Right lobe of liver (tissue), 6 donors: Measurements from ENCODE around the gene ADARB2. TPM values are rescaled to one million over a fixed set of nuclear protein-coding genes. Genes with fewer than 3 reads are reported as not detected.

Experiments used
- ATAC-seq, 4 donors: fragments of 200-7000 bp; cut with Tn5 transposase; one replicate each; pipeline ENCODE4 v1.9.1; 2020; ENCODE audit warnings: mild to moderate bottlenecking in 4 of 4, moderate library complexity in 4 of 4
- DNase-seq, 3 donors: peaks; one replicate each; pipeline ENCODE4 v3.0.0-alpha.2; 2020
- H3K27ac ChIP-seq, 3 donors: fragments of 200-600 bp; one replicate each; pipeline ENCODE4 v1.8.0; 2022
- H3K27me3 ChIP-seq, 2 donors: fragments of 200-600 bp; one replicate each; pipeline ENCODE4 v1.8.0; 2022
- H3K36me3 ChIP-seq, 4 donors: fragments of 200-600 bp; sonication (generic) in 1 of 4; one replicate each; pipeline versions ENCODE4 v1.5.1 to v1.8.0; 2017 to 2022; ENCODE audit warnings: control low read depth in 1 of 4
- H3K4me1 ChIP-seq, 4 donors: fragments of 200-600 bp; sonication (generic) in 1 of 4; one replicate each; pipeline versions ENCODE4 v1.5.1 to v1.8.0; 2017 to 2022; ENCODE audit warnings: control low read depth in 1 of 4
- H3K4me3 ChIP-seq, 3 donors: fragments of 200-600 bp; one replicate each; pipeline ENCODE4 v1.8.0; 2022
- H3K9me3 ChIP-seq, 4 donors: fragments of 200-600 bp; sonication (generic) in 1 of 4; one replicate each; pipeline versions ENCODE4 v1.5.1 to v1.8.0; 2017 to 2022; ENCODE audit warnings: control low read depth in 1 of 4
- CTCF ChIP-seq, 4 donors: fragments of 200-600 bp in 3 of 4; fragments of 450-650 bp in 1 of 4; IDR thresholded peaks; one replicate each; pipeline versions ENCODE4 v1.5.1 to v1.8.0; 2016 to 2022; ENCODE audit warnings: antibody characterized with exemption in 4 of 4, mild to moderate bottlenecking in 2 of 4
- POLR2A ChIP-seq: fragments of 450-650 bp; IDR thresholded peaks from one replicate; pipeline ENCODE4 v1.6.1; 2017; ENCODE audit warnings: antibody characterized with exemption, mild to moderate bottlenecking
- WGBS: methylation state at CpG from one replicate; pipeline ENCODE4 v1.1.6; 2018; ENCODE audit warnings: low coverage, low lambda C conversion rate; ENCODE audit not compliant: insufficient coverage; ENCODE audit errors: missing lambda C conversion rate; 5-methylcytosine and 5-hydroxymethylcytosine counted together
- intact Hi-C, 2 donors: fragments of 100-400 bp; cut with DNase I; formaldehyde crosslinking; loops; one replicate each; pipeline versions ENCODE4 v1.11.2 to v1.14.1; 2022
- total RNA-seq, 6 experiments: library from RNA; depleted of rRNA in 2 of 6; stranded (reverse); fragments of >200 nt in 2 of 6; fragmentation: NEBNext Ultra II Directional in 3 of 6; extraction: Animal tissue kit (Norgen Biotek cat#: 25700) in 3 of 6; gene quantifications; one replicate each; pipeline versions ENCODE4 v1.1.0 to v1.2.4, GENCODE V29; 2016 to 2023
- donor health status: DM: no; HTN: yes; CAD: no.
- donor health status: DM: no; HTN: no; CAD: no.
- donor health status: DM: no; HTN: no; CAD: no.
- donor health status: DM: no; HTN: yes; CAD: no.
- donor health status: DM: no; HTN: yes; CAD: no.

Gene ADARB2
- total RNA-seq, 6 experiments from 2014 or later, result 0.07 to 0.68 (median 0.42) TPM

GRCh38 chr10:1595242-1595600, 142.1 kb downstream of the ADARB2 start:
- ATAC-seq, result no peak
- Histone ChIP-seq H3K27me3 (no peaks in the 10 kb centered on the region), H3K9me3 (no peaks in the 10 kb centered on the region), H3K27ac (no peak overlapping the region), H3K36me3 (no peaks in the 10 kb centered on the region), H3K4me1 (no peaks in the 10 kb centered on the region), H3K4me3 (no peak overlapping the region)
- no peak for TF ChIP-seq CTCF (IDR thresholded peaks at IDR 0.05)
- no peak for TF ChIP-seq POLR2A
- DNase-seq, result no peak
- intact Hi-C loops, result no loop called here
- 41% methylated on average over 4 of the region's 6 CpGs for WGBS

- H3K4me3 ChIP-seq, result no peak overlapping the region
- DNase-seq (peak in 1 of 3 donors; percentile 21), ATAC-seq (no peak)
- WGBS, result 45% methylated on average over 12 of the region's 20 CpGs
- no peaks in the 10 kb centered on the region for H3K27me3 ChIP-seq
- intact Hi-C loops, result no loop called here
- H3K9me3 ChIP-seq, result no peaks in the 10 kb centered on the region
- H3K36me3 ChIP-seq, result no peaks in the 10 kb centered on the region
- TF ChIP-seq POLR2A, result no peak
- H3K4me1 ChIP-seq, result no peaks in the 10 kb centered on the region
- no peak overlapping the region for H3K27ac ChIP-seq
These were observed 142.7 kb downstream of the ADARB2 start for GRCh38 chr10:1594372-1595241.

DNA sequence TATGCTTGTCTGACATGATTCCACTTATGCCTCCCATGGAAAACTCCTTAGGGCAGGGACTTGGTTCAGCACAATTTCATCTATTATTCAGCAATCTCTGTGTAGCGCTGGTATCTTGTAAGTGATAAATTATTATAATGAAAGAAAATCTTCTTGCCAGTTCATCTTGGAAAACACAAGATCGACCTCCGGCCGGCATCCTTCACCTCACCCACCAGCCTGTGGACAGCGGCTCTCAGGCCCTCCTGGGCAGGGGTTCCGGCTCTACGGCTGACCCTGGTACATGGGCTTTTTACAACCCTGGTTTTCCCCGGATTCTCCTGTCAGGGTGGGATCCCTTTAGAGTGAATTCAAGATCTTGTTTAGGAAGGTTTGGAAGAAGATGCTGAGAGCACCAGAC, 145.6 kb downstream of the ADARB2 start:
- no peaks in the 10 kb centered on the region for H3K4me1 ChIP-seq
- H3K27ac ChIP-seq, result no peak overlapping the region
- TF ChIP-seq CTCF (IDR thresholded peaks at IDR 0.05) (no peak), POLR2A (no peak)
- 78% methylated on average over 8 of the region's 8 CpGs for WGBS
- H3K9me3 ChIP-seq, result no peaks in the 10 kb centered on the region
- DNase-seq (no peak), ATAC-seq (no peak)
- intact Hi-C loops, result no loop called here
- no peaks in the 10 kb centered on the region for H3K27me3 ChIP-seq
- no peaks in the 10 kb centered on the region for H3K36me3 ChIP-seq
- H3K4me3 ChIP-seq, result no peak overlapping the region

GRCh38 chr10:1591045-1591444, 146.3 kb downstream of the ADARB2 start:
- Histone ChIP-seq H3K27ac (no peak overlapping the region), H3K27me3 (no peaks in the 10 kb centered on the region), H3K9me3 (no peaks in the 10 kb centered on the region), H3K36me3 (no peaks in the 10 kb centered on the region), H3K4me3 (no peak overlapping the region), H3K4me1 (no peaks in the 10 kb centered on the region)
- DNase-seq (peak in 1 of 3 donors; percentile 27), ATAC-seq (no peak)
- TF ChIP-seq POLR2A, result no peak
- TF ChIP-seq CTCF (IDR thresholded peaks at IDR 0.05), result no peak
- WGBS, result 59% methylated on average over 4 of the region's 12 CpGs
- intact Hi-C loops, result no loop called here

- Histone ChIP-seq H3K27ac (no peak overlapping the region), H3K9me3 (no peaks in the 10 kb centered on the region), H3K4me3 (no peak overlapping the region), H3K27me3 (no peaks in the 10 kb centered on the region), H3K36me3 (no peaks in the 10 kb centered on the region), H3K4me1 (no peaks in the 10 kb centered on the region)
- ATAC-seq (peak in 1 of 4 donors; percentile 33), DNase-seq (peak in 1 of 3 donors; percentile 37)
- TF ChIP-seq POLR2A, result no peak
- TF ChIP-seq CTCF (IDR thresholded peaks at IDR 0.05), result no peak
- WGBS, result 88% methylated on average over 4 of the region's 17 CpGs
- intact Hi-C loops, result no loop called here
These were observed 148.1 kb downstream of the ADARB2 start for GRCh38 chr10:1589257-1589656.
